ENCODE data around the gene ACAD10.

GRCh38 chr12:111748151-111748672, 62.4 kb downstream of the ACAD10 start:
- TF ChIP-seq BCL11A (IDR thresholded peaks at IDR 0.05; ENCODE audit: low read depth, low read length) (no peak), NBN (IDR thresholded peaks at IDR 0.05) (no peak), BACH1 (IDR thresholded peaks at IDR 0.05; ENCODE audit: borderline replicate concordance) (no peak), CTCF (IDR thresholded peaks at IDR 0.05 in 2 of 3, conservative IDR thresholded peaks at IDR 0.05 in 1 of 3; ENCODE audit: control insufficient read depth in 2 of 3, extremely low read depth in 1 of 3, insufficient read depth in 1 of 3, low read depth in 3 of 3, low read length in 3 of 3) (no peak), TCF12 (IDR thresholded peaks at IDR 0.05; ENCODE audit: low read depth, low read length) (no peak), HCFC1 (IDR thresholded peaks at IDR 0.05; ENCODE audit: low read length) (no peak), EZH2 (IDR thresholded peaks at IDR 0.05; ENCODE audit: borderline replicate concordance, control insufficient read depth, low read depth, low read length) (no peak), CEBPB (IDR thresholded peaks at IDR 0.05; ENCODE audit: borderline replicate concordance in 1 of 2, low read depth in 2 of 2, low read length in 2 of 2) (no peak), LARP7 (IDR thresholded peaks at IDR 0.05) (no peak), SP1 (IDR thresholded peaks at IDR 0.05; ENCODE audit: low read depth, low read length) (no peak), NFIC (IDR thresholded peaks at IDR 0.05; ENCODE audit: low read depth, low read length) (no peak)
- TF ChIP-seq, protein P1, sequence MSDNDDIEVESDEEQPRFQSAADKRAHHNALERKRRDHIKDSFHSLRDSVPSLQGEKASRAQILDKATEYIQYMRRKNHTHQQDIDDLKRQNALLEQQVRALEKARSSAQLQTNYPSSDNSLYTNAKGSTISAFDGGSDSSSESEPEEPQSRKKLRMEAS (IDR thresholded peaks at IDR 0.05; ENCODE audit: low read depth, low read length): no peak
